Heart left ventricle (tissue), 16 donors: Measurements from ENCODE around the gene GABRB3. TPM values are rescaled to one million over a fixed set of nuclear protein-coding genes. Genes with fewer than 3 reads are reported as not detected.

ENCODE experiments used
- ATAC-seq, 4 donors: fragments of 200-7000 bp; cut with Tn5 transposase; one replicate each; pipeline ENCODE4 v1.9.1; 2020 to 2022; ENCODE audit warnings: moderate library complexity in 4 of 4, mild to moderate bottlenecking in 3 of 4, moderate number of reproducible peaks in 1 of 4
- DNase-seq, 5 donors: peaks; one replicate each; pipeline ENCODE4 v3.0.0-alpha.2; 2020
- H3K27ac ChIP-seq, 12 donors: fragments of 200-600 bp; sonication (generic) in 4 of 12; one replicate each; pipeline versions ENCODE4 v1.5.0 to v1.8.0; 2016 to 2022; ENCODE audit warnings: mild to moderate bottlenecking in 2 of 12
- H3K27me3 ChIP-seq, 9 donors: fragments of 200-600 bp; sonication (generic) in 2 of 9; one replicate each; pipeline versions ENCODE4 v1.5.1 to v1.8.0; 2016 to 2022; ENCODE audit warnings: mild to moderate bottlenecking in 3 of 9
- H3K36me3 ChIP-seq, 9 donors: fragments of 200-600 bp; sonication (generic) in 2 of 9; one replicate each; pipeline versions ENCODE4 v1.5.0 to v1.8.0; 2018 to 2022; ENCODE audit warnings: mild to moderate bottlenecking in 2 of 9
- H3K4me1 ChIP-seq, 12 donors: fragments of 200-600 bp; sonication (generic) in 4 of 12; one replicate each; pipeline versions ENCODE4 v1.5.0 to v1.8.0; 2016 to 2022; ENCODE audit warnings: mild to moderate bottlenecking in 3 of 12
- H3K4me3 ChIP-seq, 12 donors: fragments of 200-600 bp; sonication (generic) in 4 of 12; one replicate each; pipeline versions ENCODE4 v1.5.0 to v1.8.0; 2017 to 2022; ENCODE audit warnings: mild to moderate bottlenecking in 9 of 12, moderate library complexity in 4 of 12
- H3K9me3 ChIP-seq, 12 donors: fragments of 200-600 bp; sonication (generic) in 4 of 12; one replicate each; pipeline versions ENCODE4 v1.5.0 to v1.8.0; 2016 to 2022; ENCODE audit warnings: mild to moderate bottlenecking in 1 of 12
- CTCF ChIP-seq, 12 donors: fragments of 200-600 bp; sonication (generic) in 4 of 12; IDR thresholded peaks; one replicate each; pipeline versions ENCODE4 v1.5.0 to v1.8.0; 2018 to 2022; ENCODE audit warnings: antibody characterized with exemption in 12 of 12, mild to moderate bottlenecking in 5 of 12
- POLR2A ChIP-seq, 2 donors: fragments of 450-650 bp; IDR thresholded peaks; one replicate each; pipeline ENCODE4 v1.6.1; 2017; ENCODE audit warnings: antibody characterized with exemption in 2 of 2, mild to moderate bottlenecking in 2 of 2, moderate library complexity in 2 of 2
- WGBS, 4 donors: extraction: QIAGEN DNeasy Blood & Tissue Kit in 2 of 4; methylation state at CpG; one replicate each; pipeline versions ENCODE4 v1.1.5 to v1.1.7; 2013 to 2018; 5-methylcytosine and 5-hydroxymethylcytosine counted together
- intact Hi-C, 10 donors: fragments of 100-400 bp; cut with DNase I; formaldehyde crosslinking; loops; one replicate each; pipeline versions ENCODE4 v1.11.1 to v1.14.2; 2022
- polyA plus RNA-seq, 2 donors: library from polyadenylated mRNA; stranded (reverse); fragments of 200-250 nt; gene quantifications; one replicate each; pipeline ENCODE4 v1.2.3, GENCODE V29; 2013
- total RNA-seq, 9 donors: library from RNA; depleted of rRNA in 2 of 9; stranded (reverse); fragments of >200 nt in 2 of 9; fragmentation: NEBNext Ultra II Directional in 3 of 9; extraction: Animal tissue kit (Norgen Biotek cat#: 25700) in 3 of 9; gene quantifications; one replicate each; pipeline versions ENCODE4 v1.1.0 to v1.2.4, GENCODE V29; 2016 to 2023
- donor health status: ischemic (EF 13 %, LVEDD 7.1; RV severe dilation, severe dysfunction).
- donor health status: healthy with polysubstance abuse.
- donor health status: DM: no; HTN: yes; CAD: no.
- donor health status: DM: no; HTN: no; CAD: no.
- donor health status: ischemic (EF 25% LVEDD 6.9; RV normal size, moderate dysfunction).
- donor health status: ischemic (EF 25% LVEDD 5.7; RV mildly dilated, moderate dysfunction).
- donor health status: healthy.
- donor health status: DM: yes; HTN: yes; CAD: no.
- donor health status: ischemic (EF 35%, LVEDD 5.7; RV mildly dilated, moderate dysfunction).
- donor health status: nonischemic (EF 11% LVEDD 7.7; RV severe dilation, severe dysfunction).
- donor health status: DM: yes; HTN: yes; CAD: no.
- donor health status: PGD.
- donor health status: ischemic (EF 29% LVEDD 5.4; RV normal size, mild dysfunction).
- donor health status: nonischemic (EF 23%, LVEDD 6.1; RV moderate dilation, normal function).

Gene GABRB3
- total and polyA plus RNA-seq, 11 donors = 0.42 to 4.4 (median 1.7) TPM

- Histone ChIP-seq H3K4me3 (no peak overlapping the region), H3K9me3 (peaks cover 0 to 5% (median 0%) of the 10 kb centered on the region in 12 donors), H3K27me3 (no peaks in the 10 kb centered on the region), H3K36me3 (no peaks in the 10 kb centered on the region), H3K27ac (no peak overlapping the region), H3K4me1 (peaks cover 0 to 10% (median 0%) of the 10 kb centered on the region in 12 donors)
- TF ChIP-seq POLR2A (IDR thresholded peaks at IDR 0.05) (no peak), CTCF (IDR thresholded peaks at IDR 0.05) (no peak)
- no peak for ATAC-seq
- DNase-seq = no peak
- WGBS, 4 donors = 74 to 84% (median 76%) methylated on average over 7 of the region's 7 CpGs
- intact Hi-C loops = no loop called here
Measured at GRCh38 chr15:26561896-26562295, 211.0 kb downstream of the GABRB3 start.

GRCh38 chr15:26561130-26561529, 211.7 kb downstream of the GABRB3 start:
- 7 to 17% (median 13%) methylated on average over 5 of the region's 5 CpGs for WGBS, 4 donors
- Histone ChIP-seq H3K27me3 (no peaks in the 10 kb centered on the region), H3K27ac (no peak overlapping the region), H3K36me3 (no peaks in the 10 kb centered on the region), H3K4me1 (peaks cover 0 to 10% (median 0%) of the 10 kb centered on the region in 12 donors), H3K9me3 (peaks cover 0 to 6% (median 0%) of the 10 kb centered on the region in 12 donors), H3K4me3 (no peak overlapping the region)
- DNase-seq (peak in 1 of 5 donors; percentile 34), ATAC-seq (peak; percentile 72 to 92 (median 84))
- intact Hi-C loops = no loop called here
- TF ChIP-seq CTCF (IDR thresholded peaks at IDR 0.05) = no peak
- no peak for TF ChIP-seq POLR2A (IDR thresholded peaks at IDR 0.05)

GRCh38 chr15:26555898-26556297, 217.0 kb downstream of the GABRB3 start:
- Histone ChIP-seq H3K4me1 (peaks cover 0 to 6% (median 0%) of the 10 kb centered on the region in 12 donors), H3K36me3 (no peaks in the 10 kb centered on the region), H3K27ac (no peak overlapping the region), H3K4me3 (no peak overlapping the region), H3K9me3 (peaks cover 0 to 6% (median 0%) of the 10 kb centered on the region in 12 donors), H3K27me3 (no peaks in the 10 kb centered on the region)
- intact Hi-C loops = no loop called here
- DNase-seq (no peak), ATAC-seq (no peak)
- TF ChIP-seq POLR2A (IDR thresholded peaks at IDR 0.05) (no peak), CTCF (IDR thresholded peaks at IDR 0.05) (no peak)
- 80 to 89% (median 86%) methylated on average over 3 of the region's 3 CpGs for WGBS, 4 donors

- no peak overlapping the region for H3K27ac ChIP-seq
- intact Hi-C loops = no loop called here
- DNase-seq (no peak), ATAC-seq (peak in 1 of 4 donors; percentile 31)
- H3K9me3 ChIP-seq = no peaks in the 10 kb centered on the region
- WGBS, 4 donors = 85 to 93% (median 87%) methylated on average over 9 of the region's 9 CpGs
- H3K27me3 ChIP-seq = no peaks in the 10 kb centered on the region
- H3K4me3 ChIP-seq = no peak overlapping the region
- no peak for TF ChIP-seq POLR2A (IDR thresholded peaks at IDR 0.05)
- TF ChIP-seq CTCF (IDR thresholded peaks at IDR 0.05) = no peak
- H3K36me3 ChIP-seq = no peaks in the 10 kb centered on the region
- H3K4me1 ChIP-seq = peaks cover 0 to 6% (median 0%) of the 10 kb centered on the region in 12 donors
Measured at GRCh38 chr15:26551473-26551872, 221.4 kb downstream of the GABRB3 start.
